ENCODE measurements around the gene EIF2D. TPM values are rescaled to one million over a fixed set of nuclear protein-coding genes. Genes with fewer than 3 reads are reported as not detected.
"Not testable (repeated sequence)": the region's sequence is repeated elsewhere in the genome, so short reads cannot be mapped to it uniquely, and the experiment has no call there.

Gene EIF2D
- polyA plus RNA-seq, 2 donors: 34.1 to 34.3 TPM

GRCh38 chr1:206636671-206637070 is 24.4 kb upstream of the EIF2D start:
- H3K9me3 ChIP-seq (ENCODE audit: control insufficient read depth in 2 of 2, insufficient read depth in 1 of 2, low read depth in 1 of 2, low read length in 1 of 2): no peaks in the 10 kb centered on the region
- no peak overlapping the region for H3K27ac ChIP-seq (ENCODE audit: low read depth in 2 of 2, low read length in 1 of 2)
- WGBS, 2 donors: 49 to 52% methylated on average over 4 of the region's 4 CpGs
- no peak overlapping the region for H3K4me3 ChIP-seq (ENCODE audit: low read depth in 1 of 2, low read length in 2 of 2)
- H3K36me3 ChIP-seq (ENCODE audit: control insufficient read depth in 2 of 2, insufficient read depth in 2 of 2, low read length in 1 of 2): no peaks in the 10 kb centered on the region
- peaks cover 2 to 3% of the 10 kb centered on the region in 2 donors for H3K4me1 ChIP-seq (ENCODE audit: control insufficient read depth in 2 of 2, insufficient read depth in 2 of 2, low read length in 1 of 2)
- H3K27me3 ChIP-seq (ENCODE audit: control insufficient read depth in 1 of 2, insufficient read depth in 2 of 2, low read length in 2 of 2): no peaks in the 10 kb centered on the region

- H3K27ac ChIP-seq (ENCODE audit: low read depth in 2 of 2, low read length in 1 of 2): peak overlapping the region in 1 of 2 donors; percentile 75
- H3K27me3 ChIP-seq (ENCODE audit: control insufficient read depth in 1 of 2, insufficient read depth in 2 of 2, low read length in 2 of 2): no peaks in the 10 kb centered on the region
- no peaks in the 10 kb centered on the region for H3K9me3 ChIP-seq (ENCODE audit: control insufficient read depth in 2 of 2, insufficient read depth in 1 of 2, low read depth in 1 of 2, low read length in 1 of 2)
- H3K36me3 ChIP-seq (ENCODE audit: control insufficient read depth in 2 of 2, insufficient read depth in 2 of 2, low read length in 1 of 2): no peaks in the 10 kb centered on the region
- 3% methylated on average over 14 of the region's 14 CpGs for WGBS, 2 donors
- H3K4me3 ChIP-seq (ENCODE audit: low read depth in 1 of 2, low read length in 2 of 2): peak overlapping the region; percentile 69 to 81
- peaks cover 2 to 3% of the 10 kb centered on the region in 2 donors for H3K4me1 ChIP-seq (ENCODE audit: control insufficient read depth in 2 of 2, insufficient read depth in 2 of 2, low read length in 1 of 2)
Measured at GRCh38 chr1:206635978-206636345, 23.7 kb upstream of the EIF2D start.

- Histone ChIP-seq H3K9me3 (ENCODE audit: control insufficient read depth in 2 of 2, insufficient read depth in 1 of 2, low read depth in 1 of 2, low read length in 1 of 2) (no peaks in the 10 kb centered on the region), H3K4me3 (ENCODE audit: low read depth in 1 of 2, low read length in 2 of 2) (peak within 1 kb of the TSS; percentile 69 to 81), H3K27ac (ENCODE audit: low read depth in 2 of 2, low read length in 1 of 2) (peak within 1 kb of the TSS; percentile 67 to 75), H3K4me1 (ENCODE audit: control insufficient read depth in 2 of 2, insufficient read depth in 2 of 2, low read length in 1 of 2) (peaks cover 2 to 3% of the 10 kb centered on the region in 2 donors), H3K27me3 (ENCODE audit: control insufficient read depth in 1 of 2, insufficient read depth in 2 of 2, low read length in 2 of 2) (no peaks in the 10 kb centered on the region), H3K36me3 (ENCODE audit: control insufficient read depth in 2 of 2, insufficient read depth in 2 of 2, low read length in 1 of 2) (no peaks in the 10 kb centered on the region)
- WGBS, 2 donors: 1% methylated on average over 81 to 84 of the region's 84 CpGs
Measured at GRCh38 chr1:206635080-206635977, 23.1 kb upstream of the EIF2D start, which contains the start of gene DYRK3. DYRK3 (plus strand) TSS chr1:206635536; CDS start chr1:206635704, 168 bp downstream.

- peak overlapping the region in 1 of 2 donors; percentile 69 for H3K4me3 ChIP-seq (ENCODE audit: low read depth in 1 of 2, low read length in 2 of 2)
- WGBS, 2 donors: 11 to 14% methylated on average over 26 of the region's 26 CpGs
- H3K27me3 ChIP-seq (ENCODE audit: control insufficient read depth in 1 of 2, insufficient read depth in 2 of 2, low read length in 2 of 2): no peaks in the 10 kb centered on the region
- H3K36me3 ChIP-seq (ENCODE audit: control insufficient read depth in 2 of 2, insufficient read depth in 2 of 2, low read length in 1 of 2): no peaks in the 10 kb centered on the region
- H3K9me3 ChIP-seq (ENCODE audit: control insufficient read depth in 2 of 2, insufficient read depth in 1 of 2, low read depth in 1 of 2, low read length in 1 of 2): no peaks in the 10 kb centered on the region
- H3K27ac ChIP-seq (ENCODE audit: low read depth in 2 of 2, low read length in 1 of 2): peak overlapping the region; percentile 53 to 75
- H3K4me1 ChIP-seq (ENCODE audit: control insufficient read depth in 2 of 2, insufficient read depth in 2 of 2, low read length in 1 of 2): peaks cover 2 to 3% of the 10 kb centered on the region in 2 donors
Measured at GRCh38 chr1:206634365-206635079, 22.3 kb upstream of the EIF2D start.

- Histone ChIP-seq H3K27ac (ENCODE audit: low read depth in 2 of 2, low read length in 1 of 2) (peak overlapping the region in 1 of 2 donors; percentile 35), H3K9me3 (ENCODE audit: control insufficient read depth in 2 of 2, insufficient read depth in 1 of 2, low read depth in 1 of 2, low read length in 1 of 2) (no peaks in the 10 kb centered on the region), H3K4me3 (ENCODE audit: low read depth in 1 of 2, low read length in 2 of 2) (no peak overlapping the region), H3K36me3 (ENCODE audit: control insufficient read depth in 2 of 2, insufficient read depth in 2 of 2, low read length in 1 of 2) (no peaks in the 10 kb centered on the region), H3K4me1 (ENCODE audit: control insufficient read depth in 2 of 2, insufficient read depth in 2 of 2, low read length in 1 of 2) (peaks cover 2 to 3% of the 10 kb centered on the region in 2 donors), H3K27me3 (ENCODE audit: control insufficient read depth in 1 of 2, insufficient read depth in 2 of 2, low read length in 2 of 2) (no peaks in the 10 kb centered on the region)
- 33 to 47% methylated on average over 9 of the region's 9 CpGs for WGBS, 2 donors
Measured at GRCh38 chr1:206633708-206634121, 21.4 kb upstream of the EIF2D start.

GRCh38 chr1:206631085-206631509 is 18.8 kb upstream of the EIF2D start:
- H3K9me3 ChIP-seq (ENCODE audit: control insufficient read depth in 2 of 2, insufficient read depth in 1 of 2, low read depth in 1 of 2, low read length in 1 of 2): no peaks in the 10 kb centered on the region
- peaks cover 2 to 3% of the 10 kb centered on the region in 2 donors for H3K4me1 ChIP-seq (ENCODE audit: control insufficient read depth in 2 of 2, insufficient read depth in 2 of 2, low read length in 1 of 2)
- H3K27ac ChIP-seq (ENCODE audit: low read depth in 2 of 2, low read length in 1 of 2): no peak overlapping the region
- WGBS, 2 donors: 36 to 39% methylated on average over 4 of the region's 4 CpGs
- H3K27me3 ChIP-seq (ENCODE audit: control insufficient read depth in 1 of 2, insufficient read depth in 2 of 2, low read length in 2 of 2): no peaks in the 10 kb centered on the region
- H3K4me3 ChIP-seq (ENCODE audit: low read depth in 1 of 2, low read length in 2 of 2): no peak overlapping the region
- H3K36me3 ChIP-seq (ENCODE audit: control insufficient read depth in 2 of 2, insufficient read depth in 2 of 2, low read length in 1 of 2): no peaks in the 10 kb centered on the region

GRCh38 chr1:206628916-206629315 is 16.7 kb upstream of the EIF2D start:
- no peak overlapping the region for H3K27ac ChIP-seq (ENCODE audit: low read depth in 2 of 2, low read length in 1 of 2)
- 0 to 63% methylated on average over 1 of the region's 1 CpG for WGBS, 2 donors
- H3K27me3 ChIP-seq (ENCODE audit: control insufficient read depth in 1 of 2, insufficient read depth in 2 of 2, low read length in 2 of 2): no peaks in the 10 kb centered on the region
- no peaks in the 10 kb centered on the region for H3K36me3 ChIP-seq (ENCODE audit: control insufficient read depth in 2 of 2, insufficient read depth in 2 of 2, low read length in 1 of 2)
- H3K9me3 ChIP-seq (ENCODE audit: control insufficient read depth in 2 of 2, insufficient read depth in 1 of 2, low read depth in 1 of 2, low read length in 1 of 2): no peaks in the 10 kb centered on the region
- no peak overlapping the region for H3K4me3 ChIP-seq (ENCODE audit: low read depth in 1 of 2, low read length in 2 of 2)
- H3K4me1 ChIP-seq (ENCODE audit: control insufficient read depth in 2 of 2, insufficient read depth in 2 of 2, low read length in 1 of 2): no peaks in the 10 kb centered on the region

GRCh38 chr1:206626396-206626795 is 14.1 kb upstream of the EIF2D start:
- H3K27ac ChIP-seq (ENCODE audit: low read depth in 2 of 2, low read length in 1 of 2); H3K27me3 ChIP-seq (ENCODE audit: control insufficient read depth in 1 of 2, insufficient read depth in 2 of 2, low read length in 2 of 2); H3K4me1 ChIP-seq (ENCODE audit: control insufficient read depth in 2 of 2, insufficient read depth in 2 of 2, low read length in 1 of 2); H3K9me3 ChIP-seq (ENCODE audit: control insufficient read depth in 2 of 2, insufficient read depth in 1 of 2, low read depth in 1 of 2, low read length in 1 of 2); H3K36me3 ChIP-seq (ENCODE audit: control insufficient read depth in 2 of 2, insufficient read depth in 2 of 2, low read length in 1 of 2); H3K4me3 ChIP-seq (ENCODE audit: low read depth in 1 of 2, low read length in 2 of 2): not testable (repeated sequence)
- WGBS, 2 donors: 96 to 100% methylated on average over 2 of the region's 2 CpGs

- peaks cover 0 to 6% of the 10 kb centered on the region in 2 donors for H3K36me3 ChIP-seq (ENCODE audit: control insufficient read depth in 2 of 2, insufficient read depth in 2 of 2, low read length in 1 of 2)
- 49 to 62% methylated on average over 4 of the region's 4 CpGs for WGBS, 2 donors
- H3K4me3 ChIP-seq (ENCODE audit: low read depth in 1 of 2, low read length in 2 of 2): no peak overlapping the region
- H3K27me3 ChIP-seq (ENCODE audit: control insufficient read depth in 1 of 2, insufficient read depth in 2 of 2, low read length in 2 of 2): no peaks in the 10 kb centered on the region
- H3K4me1 ChIP-seq (ENCODE audit: control insufficient read depth in 2 of 2, insufficient read depth in 2 of 2, low read length in 1 of 2): no peaks in the 10 kb centered on the region
- no peak overlapping the region for H3K27ac ChIP-seq (ENCODE audit: low read depth in 2 of 2, low read length in 1 of 2)
- no peaks in the 10 kb centered on the region for H3K9me3 ChIP-seq (ENCODE audit: control insufficient read depth in 2 of 2, insufficient read depth in 1 of 2, low read depth in 1 of 2, low read length in 1 of 2)
Measured at GRCh38 chr1:206609229-206609991, 2.9 kb downstream of the EIF2D start.
